K562 (cell line): ENCODE results near the gene CD2. TPM values are rescaled to one million over a fixed set of nuclear protein-coding genes. Genes with fewer than 3 reads are reported as not detected.

ENCODE experiments used
- ATAC-seq: fragments of 200-7000 bp; cut with Tn5 transposase; 3 replicates; pipeline ENCODE4 v1.9.1; 2020; ENCODE audit warnings: moderate library complexity
- BruUV-seq: library from RNA; stranded (reverse); fragments of 400-500 nt; replicated peaks from 2 replicates; lab custom pipeline; 2021; lab: Mats Ljungman, UMichigan
- CTCF ChIA-PET: fragments of 300-600 bp; formaldehyde crosslinking; extraction: SDS; loops from one replicate; lab custom pipeline; 2021; ENCODE audit warnings: low intra/inter-chr PET ratio; lab: Yijun Ruan, JAX
- POLR2A ChIA-PET: fragments of 300-600, 350-650 bp; sonication (Branson Sonifier 250); formaldehyde crosslinking; extraction: SDS; loops from one replicate; lab custom pipeline; 2021; ENCODE audit warnings: antibody characterized with exemption, inconsistent platforms; lab: Yijun Ruan, JAX
- DNase-seq, 4 experiments: peaks; one replicate each; pipeline versions ENCODE4 v3.0.0 to v3.0.0-alpha.2; 2011 to 2018; ENCODE audit warnings: low spot score in 3 of 4, mixed read lengths in 3 of 4; ENCODE audit errors: extremely low read depth in 1 of 4
- FAIRE-seq: peaks from 2 replicates; lab custom pipeline; 2011; peaks lifted over from hg19 to GRCh38; lab: Jason Lieb, UNC
- H2AFZ ChIP-seq: 2 replicates; pipeline ENCODE4 v1.6.0; 2011; ENCODE audit warnings: low read depth, low read length, control low read depth, inconsistent platforms
- H3K27ac ChIP-seq: fragments of 200-600 bp; 3 replicates; pipeline ENCODE4 v1.8.0; 2011; ENCODE audit warnings: low read depth, mild to moderate bottlenecking, control low read depth, inconsistent platforms, low read length, moderate library complexity, mixed read lengths; ENCODE audit errors: extremely low read depth
- H3K27me3 ChIP-seq, 2 experiments: fragments of 300-600 bp in 1 of 2; 2 replicates in 1 of 2; 3 replicates in 1 of 2; pipeline versions ENCODE4 v1.6.0 to v1.8.0; 2011; ENCODE audit warnings: inconsistent platforms in 2 of 2, low read length in 2 of 2, mild to moderate bottlenecking in 1 of 2, mixed read lengths in 1 of 2, moderate library complexity in 1 of 2; ENCODE audit not compliant: control insufficient read depth in 2 of 2, insufficient read depth in 2 of 2
- H3K36me3 ChIP-seq: fragments of 300-600 bp; 3 replicates; pipeline ENCODE4 v1.8.0; 2011; ENCODE audit warnings: mild to moderate bottlenecking, low read length, inconsistent platforms; ENCODE audit not compliant: control insufficient read depth, insufficient read depth
- H3K4me1 ChIP-seq, 2 experiments: fragments of 200-600 bp in 1 of 2; replicated peaks in 1 of 2; 2 replicates in 1 of 2; 3 replicates in 1 of 2; pipeline versions ENCODE4 v1.5.1 to v1.8.0; 2011; ENCODE audit warnings: inconsistent platforms in 2 of 2, low read length in 2 of 2, mild to moderate bottlenecking in 1 of 2, mixed read lengths in 1 of 2, moderate library complexity in 1 of 2; ENCODE audit not compliant: control insufficient read depth in 2 of 2, insufficient read depth in 2 of 2
- H3K4me2 ChIP-seq: 2 replicates; pipeline ENCODE4 v1.6.1; 2011; ENCODE audit warnings: low read length, control low read depth, inconsistent platforms, mixed read lengths; ENCODE audit not compliant: insufficient read depth
- H3K4me3 ChIP-seq: fragments of 200-600 bp; sonication (generic), shearing (Covaris generic); 2 replicates; pipeline ENCODE4 v1.5.1; 2016; ENCODE audit warnings: control low read depth, inconsistent platforms
- H3K79me2 ChIP-seq: fragments of 200-600 bp; 3 replicates; pipeline ENCODE4 v1.8.0; 2011; ENCODE audit warnings: low read length, inconsistent platforms; ENCODE audit not compliant: control insufficient read depth, insufficient read depth
- H3K9ac ChIP-seq, 2 experiments: 2 replicates each; pipeline versions ENCODE4 v1.6.0 to v1.6.1; 2011; ENCODE audit warnings: low read depth in 2 of 2, low read length in 2 of 2, control low read depth in 1 of 2, inconsistent platforms in 1 of 2, mild to moderate bottlenecking in 1 of 2, mixed read lengths in 1 of 2; ENCODE audit not compliant: insufficient read depth in 1 of 2
- H3K9me1 ChIP-seq: one replicate; pipeline ENCODE4 v1.6.0; 2011; ENCODE audit warnings: inconsistent platforms, mild to moderate bottlenecking, low read length, moderate library complexity; ENCODE audit not compliant: control insufficient read depth, insufficient read depth
- H3K9me3 ChIP-seq: replicated peaks from 2 replicates; pipeline ENCODE4 v1.5.1; 2011; ENCODE audit warnings: low read depth, low read length, inconsistent platforms; ENCODE audit not compliant: control insufficient read depth, insufficient read depth
- H4K20me1 ChIP-seq: replicated peaks from 2 replicates; pipeline ENCODE4 v1.6.1; 2011; ENCODE audit warnings: low read length, inconsistent platforms, mixed read lengths; ENCODE audit not compliant: control insufficient read depth, insufficient read depth
- CXXC5 ChIP-seq: fragments of 250-450 bp; sonication (Bioruptor Pico); IDR thresholded peaks from 2 replicates; pipeline ENCODE4 v1.8.0; 2022; ENCODE audit warnings: inconsistent platforms, mild to moderate bottlenecking, moderate library complexity
- DPF2 ChIP-seq: fragments of 450-650 bp; IDR thresholded peaks from 2 replicates; pipeline ENCODE4 v1.6.1; 2016
- EHMT2 ChIP-seq: fragments of 450-650 bp; IDR thresholded peaks from 2 replicates; pipeline ENCODE4 v1.6.1; 2018; ENCODE audit warnings: antibody characterized with exemption
- EP300 ChIP-seq: IDR thresholded peaks from 2 replicates; pipeline ENCODE4 v1.6.1; 2012; ENCODE audit warnings: low read length, improper control_type of control experiment
- MAFG ChIP-seq: fragments of 450-650 bp; conservative IDR thresholded peaks from 2 replicates; pipeline ENCODE4 v1.6.1; 2016; ENCODE audit warnings: missing genetic modification characterization, missing compliant biosample characterization
- WGBS: fragments of 100-300 bp; shearing (Covaris generic); methylation state at CpG from one replicate; pipeline ENCODE4 v1.1.6; 2016; ENCODE audit warnings: low coverage, mixed read lengths; ENCODE audit not compliant: insufficient coverage; ENCODE audit errors: missing lambda C conversion rate; 5-methylcytosine and 5-hydroxymethylcytosine counted together
- in situ Hi-C: fragments of 300-500 bp; cut with MboI; formaldehyde crosslinking; loops from 4 replicates; pipeline ENCODE4 v1.15.0; 2018; ENCODE audit warnings: inconsistent platforms, mixed read lengths
- intact Hi-C: fragments of 100-400 bp; cut with micrococcal nuclease; formaldehyde crosslinking; loops from 2 replicates; pipeline ENCODE4 v1.14.2; 2022
- polyA plus RNA-seq, 8 experiments: library from polyadenylated mRNA; depleted of rRNA in 4 of 8; stranded (reverse) in 5 of 8; unstranded in 3 of 8; fragments of >200 nt; fragmentation: Nextera tagmentation in 2 of 8; fragmentation: Illumina TruSeq in 1 of 8; extraction: Ambion mirVana in 2 of 8; extraction: Trizol in 1 of 8; gene quantifications; 2 replicates each; pipeline versions ENCODE4 v1.2.1 to v1.2.3, GENCODE V29; 2011 to 2014; ENCODE audit warnings: inconsistent platforms in 1 of 8, missing spikeins in 1 of 8
- total RNA-seq, 7 experiments: library from RNA; depleted of rRNA in 6 of 7; stranded (reverse); fragments of >200 nt in 6 of 7; fragmentation: Illumina TruSeq in 2 of 7; extraction: Trizol in 2 of 7; gene quantifications; 2 replicates each; pipeline versions ENCODE4 v1.2.1 to v1.2.3, GENCODE V29; 2011 to 2021; ENCODE audit warnings: low replicate concordance in 1 of 7
- TF ChIP-seq, protein P1 (sequence below), 2 experiments: fragments of 450-650 bp in 1 of 2; sonication (generic) in 1 of 2; formaldehyde crosslinking in 1 of 2; IDR thresholded peaks; 2 replicates each; pipeline versions ENCODE4 v1.7.1 to v1.9.0; 2016 to 2022; ENCODE audit warnings: inconsistent platforms in 1 of 2, mild to moderate bottlenecking in 1 of 2, missing genetic modification reagents in 1 of 2
- TF ChIP-seq, protein P2 (sequence below): fragments of 450-650 bp; IDR thresholded peaks from 2 replicates; pipeline ENCODE4 v1.6.1; 2016

Gene CD2
- total and polyA plus RNA-seq, 9 of the 15 experiments (the other 6 are each of a cell fraction or from before 2014, with no cell fraction given): 0.07 to 0.16 TPM; not detected in 7

DNA sequence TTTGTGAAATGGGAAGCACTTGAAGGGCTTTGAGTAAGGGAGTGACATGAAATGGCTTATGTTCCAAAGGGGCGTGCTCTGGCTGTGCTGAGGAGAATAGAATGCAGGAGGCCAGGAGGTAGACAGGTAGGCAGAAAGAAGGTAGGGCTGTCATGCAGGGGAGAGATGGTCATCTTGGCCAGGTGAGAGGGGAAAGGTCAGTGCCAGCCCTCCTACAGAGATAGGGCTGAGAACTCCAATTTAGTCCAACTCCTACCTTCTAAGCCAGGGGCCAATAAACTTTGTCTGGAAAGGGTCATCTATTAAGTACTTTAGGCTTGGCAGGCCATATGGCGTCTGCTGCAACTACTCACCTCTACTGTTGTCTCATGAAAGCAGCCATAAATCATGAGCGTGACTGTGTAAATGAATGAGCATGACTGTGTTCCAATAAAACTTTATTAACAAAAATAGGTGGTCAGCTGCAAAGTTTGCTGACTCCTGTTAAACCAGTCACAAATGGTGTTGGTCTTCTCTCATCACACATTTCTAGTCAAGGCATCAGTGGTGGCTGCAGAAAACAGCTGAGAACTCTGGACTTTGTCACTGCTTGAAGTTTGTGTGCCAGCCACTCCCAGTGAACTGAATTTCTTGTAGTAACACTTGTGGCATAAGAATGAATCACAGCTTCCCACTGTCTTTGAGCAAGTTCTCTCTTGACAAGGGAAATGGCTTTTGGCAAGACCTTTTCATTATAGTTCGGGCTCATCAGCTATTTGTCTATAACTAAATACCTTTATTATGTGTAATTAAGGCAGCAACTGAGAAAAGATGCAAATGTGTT, 32.0 kb upstream of the CD2 start:
- Histone ChIP-seq H3K9me1 (no peaks in the 10 kb centered on the region), H4K20me1 (no peaks in the 10 kb centered on the region), H3K79me2 (no peaks in the 10 kb centered on the region), H3K36me3 (no peaks in the 10 kb centered on the region), H2AFZ (peak overlapping the region; percentile 79), H3K27me3 (no peaks in the 10 kb centered on the region), H3K9ac (no peak overlapping the region), H3K27ac (no peak overlapping the region), H3K9me3 (no peaks in the 10 kb centered on the region), H3K4me3 (no peak overlapping the region), H3K4me1 (peaks cover 0 to 6% of the 10 kb centered on the region in 2 experiments; a peak in 2 of 5 replicates), H3K4me2 (no peak overlapping the region)
- DNase-seq (peak in 1 of 4 experiments; percentile 58), ATAC-seq (peak; percentile 57), FAIRE-seq (no peak)
- WGBS: 33% methylated on average over 4 of the region's 4 CpGs
- no TSS peak for BruUV-seq
- intact Hi-C loops (loop anchor here (5.0 kb wide), 2 partner anchors 35 to 150 kb away; partner anchors contain the start of gene CD58), in situ Hi-C loops (no loop called here)
- ChIA-PET CTCF (no interaction called here), POLR2A (interaction anchor here (0.8 kb wide), 1 partner anchor 156 kb away, joined by 3 read pairs; no protein-coding TSS in a partner anchor)
- TF ChIP-seq MAFG (tag) (peak; percentile 77), EHMT2 (no peak), EP300 (peak; percentile 30; the same call in 1 of the 2 replicates), DPF2 (peak; percentile 68; the same call in 1 of the 2 replicates), CXXC5 (CRISPR knock-in tag) (peak; percentile 85)
- TF ChIP-seq, protein P1, sequence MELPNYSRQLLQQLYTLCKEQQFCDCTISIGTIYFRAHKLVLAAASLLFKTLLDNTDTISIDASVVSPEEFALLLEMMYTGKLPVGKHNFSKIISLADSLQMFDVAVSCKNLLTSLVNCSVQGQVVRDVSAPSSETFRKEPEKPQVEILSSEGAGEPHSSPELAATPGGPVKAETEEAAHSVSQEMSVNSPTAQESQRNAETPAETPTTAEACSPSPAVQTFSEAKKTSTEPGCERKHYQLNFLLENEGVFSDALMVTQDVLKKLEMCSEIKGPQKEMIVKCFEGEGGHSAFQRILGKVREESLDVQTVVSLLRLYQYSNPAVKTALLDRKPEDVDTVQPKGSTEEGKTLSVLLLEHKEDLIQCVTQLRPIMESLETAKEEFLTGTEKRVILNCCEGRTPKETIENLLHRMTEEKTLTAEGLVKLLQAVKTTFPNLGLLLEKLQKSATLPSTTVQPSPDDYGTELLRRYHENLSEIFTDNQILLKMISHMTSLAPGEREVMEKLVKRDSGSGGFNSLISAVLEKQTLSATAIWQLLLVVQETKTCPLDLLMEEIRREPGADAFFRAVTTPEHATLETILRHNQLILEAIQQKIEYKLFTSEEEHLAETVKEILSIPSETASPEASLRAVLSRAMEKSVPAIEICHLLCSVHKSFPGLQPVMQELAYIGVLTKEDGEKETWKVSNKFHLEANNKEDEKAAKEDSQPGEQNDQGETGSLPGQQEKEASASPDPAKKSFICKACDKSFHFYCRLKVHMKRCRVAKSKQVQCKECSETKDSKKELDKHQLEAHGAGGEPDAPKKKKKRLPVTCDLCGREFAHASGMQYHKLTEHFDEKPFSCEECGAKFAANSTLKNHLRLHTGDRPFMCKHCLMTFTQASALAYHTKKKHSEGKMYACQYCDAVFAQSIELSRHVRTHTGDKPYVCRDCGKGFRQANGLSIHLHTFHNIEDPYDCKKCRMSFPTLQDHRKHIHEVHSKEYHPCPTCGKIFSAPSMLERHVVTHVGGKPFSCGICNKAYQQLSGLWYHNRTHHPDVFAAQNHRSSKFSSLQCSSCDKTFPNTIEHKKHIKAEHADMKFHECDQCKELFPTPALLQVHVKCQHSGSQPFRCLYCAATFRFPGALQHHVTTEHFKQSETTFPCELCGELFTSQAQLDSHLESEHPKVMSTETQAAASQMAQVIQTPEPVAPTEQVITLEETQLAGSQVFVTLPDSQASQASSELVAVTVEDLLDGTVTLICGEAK (IDR thresholded peaks at IDR 0.05): peak; percentile 100
- TF ChIP-seq, protein P1 (CRISPR knock-in tag; IDR thresholded peaks at IDR 0.05): peak; percentile 99
- TF ChIP-seq, protein P2, sequence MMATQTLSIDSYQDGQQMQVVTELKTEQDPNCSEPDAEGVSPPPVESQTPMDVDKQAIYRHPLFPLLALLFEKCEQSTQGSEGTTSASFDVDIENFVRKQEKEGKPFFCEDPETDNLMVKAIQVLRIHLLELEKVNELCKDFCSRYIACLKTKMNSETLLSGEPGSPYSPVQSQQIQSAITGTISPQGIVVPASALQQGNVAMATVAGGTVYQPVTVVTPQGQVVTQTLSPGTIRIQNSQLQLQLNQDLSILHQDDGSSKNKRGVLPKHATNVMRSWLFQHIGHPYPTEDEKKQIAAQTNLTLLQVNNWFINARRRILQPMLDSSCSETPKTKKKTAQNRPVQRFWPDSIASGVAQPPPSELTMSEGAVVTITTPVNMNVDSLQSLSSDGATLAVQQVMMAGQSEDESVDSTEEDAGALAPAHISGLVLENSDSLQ: peak; percentile 95
